Measurements from ENCODE around the gene ATG2A.

DNA sequence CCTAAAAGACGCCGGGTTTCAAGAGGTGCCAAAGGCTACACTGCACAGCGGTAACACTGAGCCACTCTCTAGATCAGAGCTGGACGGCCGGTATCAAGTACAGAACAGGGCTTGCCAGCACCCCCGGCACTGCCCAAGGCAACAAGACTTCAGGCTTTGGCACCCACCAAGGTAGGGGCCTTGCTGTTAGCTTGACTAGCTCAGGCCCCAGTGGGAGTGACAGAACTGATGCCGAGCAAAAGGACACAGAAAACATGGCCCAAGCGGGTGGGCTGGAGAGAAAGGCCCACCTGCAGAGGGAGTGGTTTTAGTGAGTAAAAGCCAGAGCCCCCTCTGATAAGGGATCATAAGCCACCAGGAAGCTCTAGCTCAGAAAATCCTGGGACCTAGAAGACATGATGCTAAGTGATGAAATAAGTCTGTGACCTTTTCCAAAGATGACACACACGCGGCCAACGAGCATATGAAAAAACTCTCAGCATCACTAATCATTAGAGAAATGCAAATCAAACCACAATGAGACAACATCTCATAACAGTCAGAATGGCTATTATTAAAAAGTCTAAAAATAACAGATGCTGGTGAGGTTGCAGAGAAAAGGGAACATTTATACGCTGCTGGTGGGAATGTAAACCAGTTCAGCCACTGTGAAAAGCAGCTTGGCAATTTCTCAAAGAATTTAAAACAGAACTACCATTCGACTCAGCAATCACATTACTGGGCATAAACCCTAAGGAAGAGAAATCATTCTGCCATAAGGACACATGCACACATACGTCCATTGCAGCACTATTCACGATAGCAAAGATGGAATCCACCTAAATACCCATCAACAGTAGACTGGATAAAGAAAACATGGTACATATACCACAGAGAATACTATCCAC is 51.5 kb downstream of the ATG2A start:
- TF ChIP-seq, protein P1, sequence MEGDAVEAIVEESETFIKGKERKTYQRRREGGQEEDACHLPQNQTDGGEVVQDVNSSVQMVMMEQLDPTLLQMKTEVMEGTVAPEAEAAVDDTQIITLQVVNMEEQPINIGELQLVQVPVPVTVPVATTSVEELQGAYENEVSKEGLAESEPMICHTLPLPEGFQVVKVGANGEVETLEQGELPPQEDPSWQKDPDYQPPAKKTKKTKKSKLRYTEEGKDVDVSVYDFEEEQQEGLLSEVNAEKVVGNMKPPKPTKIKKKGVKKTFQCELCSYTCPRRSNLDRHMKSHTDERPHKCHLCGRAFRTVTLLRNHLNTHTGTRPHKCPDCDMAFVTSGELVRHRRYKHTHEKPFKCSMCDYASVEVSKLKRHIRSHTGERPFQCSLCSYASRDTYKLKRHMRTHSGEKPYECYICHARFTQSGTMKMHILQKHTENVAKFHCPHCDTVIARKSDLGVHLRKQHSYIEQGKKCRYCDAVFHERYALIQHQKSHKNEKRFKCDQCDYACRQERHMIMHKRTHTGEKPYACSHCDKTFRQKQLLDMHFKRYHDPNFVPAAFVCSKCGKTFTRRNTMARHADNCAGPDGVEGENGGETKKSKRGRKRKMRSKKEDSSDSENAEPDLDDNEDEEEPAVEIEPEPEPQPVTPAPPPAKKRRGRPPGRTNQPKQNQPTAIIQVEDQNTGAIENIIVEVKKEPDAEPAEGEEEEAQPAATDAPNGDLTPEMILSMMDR (conservative IDR thresholded peaks at IDR 0.05; ENCODE audit: low read depth, low read length): no peak
- TF ChIP-seq EZH2 (IDR thresholded peaks at IDR 0.05; ENCODE audit: borderline replicate concordance, low read depth, low read length, poor library complexity, severe bottlenecking): no peak

All from A673 (cell line).